NCI-H2227 (cell line): ENCODE measurements around the gene TMEM217.
A peak's percentile ranks its signal among the peaks of the same experiment; 100 is the strongest.

Experiments used
- DNase-seq: peaks from one replicate; lab custom pipeline; 2025; ENCODE audit not compliant: unreplicated experiment; lab: John Stamatoyannopoulos, UW

The TMEM217 gene

DNA sequence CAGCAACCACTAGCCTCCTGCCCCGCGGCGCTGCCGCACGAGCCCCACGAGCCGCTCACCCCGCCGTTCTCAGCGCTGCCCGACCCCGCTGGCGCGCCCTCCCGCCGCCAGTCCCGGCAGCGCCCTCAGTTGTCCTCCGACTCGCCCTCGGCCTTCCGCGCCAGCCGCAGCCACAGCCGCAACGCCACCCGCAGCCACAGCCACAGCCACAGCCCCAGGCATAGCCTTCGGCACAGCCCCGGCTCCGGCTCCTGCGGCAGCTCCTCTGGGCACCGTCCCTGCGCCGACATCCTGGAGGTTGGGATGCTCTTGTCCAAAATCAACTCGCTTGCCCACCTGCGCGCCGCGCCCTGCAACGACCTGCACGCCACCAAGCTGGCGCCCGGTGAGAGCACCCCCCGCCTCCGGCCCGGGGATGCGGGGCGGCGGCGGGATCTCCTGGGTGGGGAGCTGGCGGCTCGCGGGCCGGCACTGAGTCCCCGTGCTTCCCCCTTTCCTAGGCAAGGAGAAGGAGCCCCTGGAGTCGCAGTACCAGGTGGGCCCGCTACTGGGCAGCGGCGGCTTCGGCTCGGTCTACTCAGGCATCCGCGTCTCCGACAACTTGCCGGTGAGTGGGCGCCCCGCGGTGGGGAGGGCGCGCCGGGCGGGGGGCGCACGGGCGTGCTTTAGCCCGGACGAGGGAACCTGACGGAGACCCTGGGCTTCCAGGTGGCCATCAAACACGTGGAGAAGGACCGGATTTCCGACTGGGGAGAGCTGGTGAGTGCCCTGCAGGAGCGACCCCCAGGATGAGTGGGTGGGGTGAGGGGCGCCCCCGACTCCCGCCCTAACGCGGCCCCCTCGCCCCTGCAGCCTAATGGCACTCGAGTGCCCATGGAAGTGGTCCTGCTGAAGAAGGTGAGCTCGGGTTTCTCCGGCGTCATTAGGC lies 87.4 kb downstream of the TMEM217 start:
- peak; percentile 76 for DNase-seq

DNA sequence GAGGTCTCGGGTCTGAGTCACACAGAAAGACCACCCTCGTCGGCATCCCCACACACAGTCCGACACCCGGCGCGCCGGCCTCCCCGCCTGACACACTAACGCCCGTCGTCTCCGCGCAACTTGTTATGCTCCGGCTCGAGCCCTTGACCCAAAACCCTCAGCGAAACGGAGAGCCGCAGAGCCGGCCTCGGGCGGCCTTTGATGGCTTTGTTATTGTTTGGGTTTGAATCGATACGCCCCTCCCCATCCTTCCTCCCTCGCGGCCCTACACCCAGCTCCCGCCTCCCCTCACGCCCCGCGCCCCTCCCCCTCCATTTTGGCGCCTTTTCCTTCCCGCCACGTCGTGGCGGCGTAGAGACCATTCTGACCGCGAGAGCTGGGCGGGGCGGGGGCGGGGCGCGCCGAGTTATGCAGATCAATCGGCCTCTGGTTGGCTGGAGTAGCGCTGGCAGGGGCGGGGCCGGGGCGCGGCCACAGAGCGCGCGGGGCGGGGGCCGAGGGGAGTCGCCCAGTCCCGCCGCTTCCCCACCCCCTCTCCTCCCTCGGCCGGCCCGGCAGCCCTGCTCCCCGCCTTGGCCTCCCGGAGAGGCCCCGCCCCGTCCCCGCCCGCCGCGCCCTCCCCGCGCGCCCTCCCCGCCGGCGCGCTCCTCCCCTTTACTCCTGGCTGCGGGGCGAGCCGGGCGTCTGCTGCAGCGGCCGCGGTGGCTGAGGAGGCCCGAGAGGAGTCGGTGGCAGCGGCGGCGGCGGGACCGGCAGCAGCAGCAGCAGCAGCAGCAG lies 88.3 kb downstream of the TMEM217 start, which contains the start of gene PIM1:
Gene PIM1 (plus strand): TSS at position 657 of the 777 bp plus-strand sequence. CDS start 424 bp downstream, outside the sequence.
- peak; percentile 98 for DNase-seq

DNA sequence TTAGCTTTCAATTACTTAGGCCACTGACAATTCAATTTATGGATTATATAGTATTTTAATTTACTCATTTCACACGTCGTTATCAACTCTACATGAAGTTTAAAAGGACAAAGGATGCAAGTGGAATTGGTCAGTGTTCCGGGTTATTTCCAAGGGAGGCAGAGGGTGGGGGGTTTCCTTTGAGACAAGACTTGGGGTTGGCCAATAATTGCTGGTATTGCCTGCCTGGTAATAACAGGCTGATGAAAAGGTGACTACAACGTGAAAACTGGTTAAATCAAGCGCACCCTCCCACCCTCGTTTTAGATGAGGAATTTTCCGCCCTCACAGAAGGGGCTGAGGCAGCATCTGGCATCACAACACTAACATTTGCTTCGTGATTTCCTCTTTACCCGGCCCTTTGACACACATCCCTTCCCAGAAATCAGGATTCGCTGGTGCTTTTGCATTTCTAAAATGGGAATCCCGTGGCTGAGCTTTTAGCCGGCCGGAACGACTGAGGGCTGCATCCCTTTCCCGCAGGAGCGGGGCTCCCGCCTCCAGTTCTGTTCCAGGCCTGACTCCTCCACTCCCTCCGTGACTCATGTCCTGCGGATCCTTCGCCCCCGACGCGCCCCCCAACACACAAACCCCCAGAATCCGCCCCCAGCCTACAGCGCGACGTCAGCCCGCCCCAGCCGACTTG lies 89.0 kb downstream of the TMEM217 start:
- DNase-seq: peak; percentile 79

DNA sequence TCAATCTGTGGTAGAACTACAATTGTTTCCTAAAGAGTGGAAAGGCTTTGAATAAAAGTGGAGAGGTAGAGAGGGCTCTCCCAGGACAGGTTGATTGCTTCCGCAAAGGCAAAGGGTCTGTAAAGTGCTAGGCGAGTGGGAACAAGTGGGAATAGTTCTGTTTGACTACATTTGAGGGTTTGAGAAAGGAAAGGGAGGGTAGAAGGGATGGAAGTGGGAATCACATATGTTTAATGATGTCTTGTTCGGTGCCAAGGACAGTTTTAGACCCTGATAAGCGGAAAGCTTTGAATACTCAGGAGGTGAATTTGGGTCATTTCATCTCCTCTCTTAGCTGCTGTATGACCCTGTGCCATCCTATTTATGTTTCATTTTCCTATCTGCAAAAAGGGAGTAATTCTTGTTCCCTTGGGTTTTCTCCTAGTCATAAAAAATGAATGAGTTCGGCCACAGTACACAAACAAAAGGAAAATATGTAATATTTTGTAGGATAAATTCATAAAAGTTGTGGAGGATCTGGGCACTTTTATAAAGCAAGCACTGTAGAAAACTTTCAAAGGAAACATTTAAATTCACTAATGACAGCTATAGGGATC lies 89.7 kb downstream of the TMEM217 start:
- DNase-seq: no peak

DNA sequence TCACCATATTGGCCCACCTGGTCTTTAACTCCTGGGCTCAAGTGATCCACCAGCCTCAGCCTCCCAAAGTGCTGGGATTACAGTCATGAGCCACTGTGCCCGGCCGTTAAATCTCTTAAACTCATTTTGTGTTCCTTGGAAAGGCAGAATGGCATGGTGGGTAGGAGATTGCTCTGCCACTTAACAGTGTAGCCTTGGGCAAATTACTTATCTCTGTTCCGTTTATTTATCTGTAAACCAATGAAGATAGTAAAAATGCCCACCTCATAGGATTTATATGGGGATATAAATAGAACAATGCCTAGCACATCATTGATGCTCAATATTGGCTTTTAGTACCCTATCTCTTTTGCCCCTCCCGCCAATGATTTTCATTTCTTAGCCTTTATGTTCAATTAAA lies 95.2 kb downstream of the TMEM217 start:
- DNase-seq: no peak
